HG02763 (cell line): Measurements from ENCODE around the gene RBP5.
"Not testable (repeated sequence)": the region's sequence is repeated elsewhere in the genome, so short reads cannot be mapped to it uniquely, and the experiment has no call there.

Experiments
- ATAC-seq: cut with Tn5 transposase; IDR thresholded peaks from one replicate; pipeline ENCODE4 v1.9.1; 2021; ENCODE audit warnings: mild to moderate bottlenecking, moderate library complexity; ENCODE audit not compliant: unreplicated experiment

RBP5 gene

GRCh38 chr12:7123806-7124522 lies 4.7 kb downstream of the RBP5 start:
- no peak for ATAC-seq

- no peak for ATAC-seq
Measured at GRCh38 chr12:7122811-7123769, 5.6 kb downstream of the RBP5 start.

- ATAC-seq: no peak
Measured at GRCh38 chr12:7121324-7121723, 7.4 kb downstream of the RBP5 start.

GRCh38 chr12:7120166-7120565 lies 8.5 kb downstream of the RBP5 start:
- ATAC-seq: no peak

GRCh38 chr12:7118881-7119280 lies 9.8 kb downstream of the RBP5 start:
- ATAC-seq: no peak

DNA sequence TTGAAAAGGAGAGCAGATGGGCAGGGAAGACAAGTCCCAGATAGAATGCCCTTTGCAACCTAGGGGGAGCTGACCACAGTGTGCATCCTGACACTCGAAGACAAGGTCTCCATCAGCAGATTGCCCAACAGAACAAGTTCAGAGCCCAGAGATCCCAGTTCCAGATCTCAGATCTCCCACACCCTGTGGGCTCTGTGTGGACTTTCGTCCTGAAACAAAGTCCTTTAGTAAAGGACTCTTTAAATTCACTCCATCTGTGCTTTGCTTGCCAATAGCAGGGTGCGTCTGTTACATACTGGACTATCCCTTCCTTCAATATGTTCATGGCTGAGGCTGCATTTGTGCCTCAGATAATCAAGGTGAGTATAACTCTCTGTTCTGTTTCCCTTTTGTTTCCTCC lies 11.0 kb downstream of the RBP5 start:
- no peak for ATAC-seq

DNA sequence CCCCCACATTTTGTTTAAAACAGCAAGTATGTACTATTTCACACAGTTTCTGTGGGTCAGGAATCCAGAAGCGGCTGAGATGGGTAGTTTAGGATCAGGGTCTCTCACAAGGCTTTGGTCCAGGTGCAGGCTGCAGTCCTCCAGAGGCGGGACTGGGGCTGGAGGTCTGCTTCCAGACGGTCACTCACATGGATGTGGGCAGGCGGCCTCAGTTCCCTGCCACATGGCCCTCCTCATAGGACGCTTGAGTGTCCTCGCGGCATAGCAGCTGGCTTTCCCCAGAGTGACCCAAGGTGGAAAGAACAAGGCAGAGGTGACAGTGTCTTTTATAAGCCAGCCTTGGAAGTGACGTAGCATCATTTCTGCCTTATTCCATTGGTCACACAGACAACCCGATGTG lies 11.8 kb downstream of the RBP5 start:
- ATAC-seq: no peak

DNA sequence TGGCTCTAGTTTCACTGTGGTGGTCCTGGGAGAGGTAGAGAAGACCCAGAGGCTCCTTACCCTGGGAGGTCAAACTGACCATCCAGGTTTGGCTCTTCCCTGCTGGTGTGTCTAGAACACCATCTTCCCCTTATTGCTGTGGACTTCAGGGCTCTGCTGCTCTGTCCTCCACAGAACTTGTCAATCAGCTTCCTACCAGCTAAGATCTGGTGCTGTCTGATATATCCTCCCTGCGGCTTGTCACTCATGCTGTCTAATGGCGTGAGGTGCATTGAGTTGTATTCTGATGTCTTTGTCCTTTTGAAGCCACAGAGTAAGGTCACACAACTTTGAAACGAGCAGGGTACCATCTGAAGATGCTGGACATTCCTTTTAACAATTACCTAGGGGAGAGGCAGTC lies 12.5 kb downstream of the RBP5 start:
- ATAC-seq: no peak

DNA sequence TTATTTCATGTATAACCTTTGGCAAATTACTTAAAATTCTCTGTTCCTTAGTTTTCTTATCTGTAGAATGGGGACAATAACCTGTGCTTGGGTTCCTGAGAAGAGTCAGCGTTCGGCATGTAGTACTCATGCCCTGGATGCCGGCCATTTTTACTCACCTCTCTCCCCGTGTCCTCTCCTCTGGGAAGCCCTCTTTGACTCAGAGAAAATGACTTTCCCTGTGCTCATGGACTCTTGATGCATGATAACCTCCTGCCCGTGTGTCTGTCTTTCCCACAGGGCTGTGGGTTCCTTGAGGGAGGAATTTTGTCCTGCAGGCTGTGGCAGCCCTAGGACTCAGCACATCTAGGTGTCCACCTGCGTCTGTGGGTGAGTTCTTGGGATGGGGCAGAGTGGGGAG lies 13.8 kb downstream of the RBP5 start:
- ATAC-seq: no peak

- no peak for ATAC-seq
Measured at GRCh38 chr12:7114008-7114407, 14.7 kb downstream of the RBP5 start.

DNA sequence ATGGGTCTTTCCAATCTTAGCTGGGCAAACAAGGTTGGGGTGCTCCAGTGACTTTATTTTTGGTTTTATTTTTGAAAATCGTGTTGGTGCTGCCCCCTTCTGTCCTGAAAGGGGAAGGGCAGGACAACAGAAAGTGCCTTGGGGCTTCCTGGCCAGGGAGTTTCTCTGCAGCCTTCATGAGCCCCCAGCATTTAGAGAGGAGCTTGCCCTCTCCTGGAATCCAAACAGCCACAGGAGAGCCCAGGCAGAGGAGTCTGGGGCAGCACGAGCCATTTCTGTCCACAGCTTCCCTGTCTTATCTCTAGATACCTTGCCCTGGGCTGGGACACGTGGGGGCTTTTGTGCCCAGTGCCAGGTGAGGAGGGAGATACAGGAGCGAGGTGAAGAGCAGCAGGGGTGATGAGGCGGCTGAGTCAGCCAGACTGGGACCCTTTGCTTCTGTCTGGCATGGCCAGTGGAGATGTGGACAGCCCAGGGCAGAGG lies 15.3 kb downstream of the RBP5 start:
- no peak for ATAC-seq

GRCh38 chr12:7112041-7112440 lies 16.6 kb downstream of the RBP5 start:
- ATAC-seq: no peak

DNA sequence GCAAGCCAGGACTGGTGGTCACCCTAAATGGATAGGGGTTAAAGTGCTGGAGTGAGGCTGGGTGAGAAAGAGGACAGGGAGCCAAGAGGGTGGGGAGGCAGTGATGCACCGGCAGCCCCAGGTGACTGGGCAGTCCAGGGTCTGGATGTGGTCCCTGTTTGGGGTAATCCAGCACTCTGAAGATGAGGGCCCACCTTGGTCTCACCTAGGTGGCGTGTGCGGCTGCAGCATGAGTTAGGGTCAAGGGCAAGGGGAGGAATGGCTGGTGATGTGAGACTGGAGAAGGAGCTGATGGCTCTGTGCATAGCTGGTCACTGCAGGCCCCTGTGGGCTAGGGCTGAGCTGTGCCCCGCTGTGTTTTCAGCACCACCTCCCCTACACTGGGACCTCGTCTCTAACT lies 18.0 kb downstream of the RBP5 start:
- no peak for ATAC-seq

- ATAC-seq: no peak
Measured at GRCh38 chr12:7109572-7109920, 19.1 kb downstream of the RBP5 start.

DNA sequence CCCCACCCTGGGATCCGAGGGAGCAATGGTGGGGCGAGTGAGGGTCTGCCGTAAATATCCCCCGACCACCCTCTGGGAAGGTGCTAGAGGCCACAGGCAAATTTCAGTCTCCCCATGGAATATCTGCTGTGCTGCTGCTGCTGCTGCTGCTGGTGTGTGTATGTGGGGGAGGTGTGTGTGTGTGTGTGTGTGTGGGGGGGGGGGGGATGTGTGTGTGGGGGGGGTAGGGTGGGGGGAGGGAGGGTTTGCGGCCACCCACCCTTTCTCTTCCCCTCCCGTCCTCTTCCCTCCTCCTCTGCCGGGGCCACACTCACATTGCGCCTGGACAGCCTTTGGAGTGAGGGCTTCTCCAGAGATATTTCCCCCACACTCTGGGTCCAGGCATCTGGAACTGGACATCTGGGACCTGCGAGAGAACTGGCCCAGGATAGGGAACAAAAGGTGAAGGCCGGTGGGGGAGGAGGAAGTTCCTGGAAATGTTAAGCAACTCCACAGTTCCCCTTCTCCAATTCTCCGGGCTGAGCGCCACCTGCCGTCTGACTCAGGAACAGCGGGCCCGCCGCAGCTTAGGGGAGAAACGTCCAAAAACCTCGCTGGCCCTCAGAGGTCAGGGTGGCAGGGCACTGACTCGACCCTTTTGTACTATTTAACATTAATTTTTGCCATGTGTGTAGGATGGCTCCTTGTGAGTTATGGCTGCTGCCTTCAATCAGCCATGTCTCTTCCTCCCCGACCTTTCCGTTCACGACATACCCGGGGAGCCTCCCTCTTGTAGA lies 19.7 kb downstream of the RBP5 start, which contains the start of gene C1RL:
TSS of gene C1RL (minus strand) at position 419 of the 776 bp plus-strand sequence. CDS start at position 385, 34 bp downstream.
- no peak for ATAC-seq

- ATAC-seq: peak; percentile 83
Measured at GRCh38 chr12:7108003-7108795, 20.5 kb downstream of the RBP5 start.

- no peak for ATAC-seq
Measured at GRCh38 chr12:7107636-7108002, 21.1 kb downstream of the RBP5 start.

DNA sequence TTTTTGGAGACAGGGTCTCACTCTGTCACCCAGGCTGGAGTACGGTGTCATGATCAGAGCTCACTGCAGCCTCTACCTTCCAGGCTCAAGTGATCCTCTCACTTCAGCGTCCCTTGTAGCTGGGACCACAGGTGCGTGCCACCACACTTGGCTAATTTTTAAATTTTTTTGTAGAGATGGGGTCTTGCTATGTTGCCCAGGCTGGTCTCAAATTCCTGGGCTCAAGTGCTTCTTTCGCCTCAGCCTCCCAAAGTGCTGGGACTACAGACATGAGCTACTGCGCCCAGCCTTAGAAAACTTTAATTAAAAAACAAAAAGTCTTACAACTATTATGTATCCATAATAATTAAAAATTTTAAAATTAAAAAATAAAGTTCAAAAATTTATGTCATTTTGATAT lies 21.5 kb downstream of the RBP5 start:
- ATAC-seq: not testable (repeated sequence)

DNA sequence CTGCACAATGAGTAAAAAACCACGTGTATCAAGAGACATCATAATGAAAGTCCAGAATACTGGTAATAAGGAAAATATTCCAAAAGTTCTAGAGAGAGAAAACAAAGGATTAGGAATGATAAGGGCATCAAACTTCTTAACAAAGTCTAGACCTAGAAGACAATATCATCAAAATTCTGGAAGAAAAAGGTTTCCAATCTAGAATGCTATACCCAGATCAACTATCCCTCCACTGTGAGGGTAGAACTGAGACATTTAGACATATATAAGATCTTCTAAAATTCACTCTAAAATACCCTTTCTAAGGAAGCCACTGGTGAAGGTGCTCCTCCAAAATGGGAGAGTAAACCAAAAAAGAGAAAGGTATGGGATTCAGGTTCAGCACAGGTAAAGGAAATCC lies 22.6 kb downstream of the RBP5 start:
- no peak for ATAC-seq

- no peak for ATAC-seq
Measured at GRCh38 chr12:7103837-7104584, 24.7 kb downstream of the RBP5 start.
